ENCODE results near the gene INTS14. TPM values are rescaled to one million over a fixed set of nuclear protein-coding genes. Genes with fewer than 3 reads are reported as not detected.
"Not testable (repeated sequence)": the region's sequence is repeated elsewhere in the genome, so short reads cannot be mapped to it uniquely, and the experiment has no call there.

The INTS14 gene
- total RNA-seq, 1 experiment from 2014 or later, result 23.8 TPM

GRCh38 chr15:65551183-65551582, 59.7 kb downstream of the INTS14 start:
- BruUV-seq (replicated peaks), result no TSS peak
- no peaks in the 10 kb centered on the region for H3K27me3 ChIP-seq (ENCODE audit: low read length)
- ATAC-seq (no peak), DNase-seq (no peak)
- H4K20me1 ChIP-seq (ENCODE audit: low read length), result peaks cover 4% of the 10 kb centered on the region; the same call in 1 of the 2 replicates
- H3K9ac ChIP-seq (ENCODE audit: low read length), result no peak overlapping the region
- H3K4me2 ChIP-seq (ENCODE audit: low read length), result no peak overlapping the region
- intact Hi-C loops (cut with micrococcal nuclease), result no loop called here
- H3K79me2 ChIP-seq (ENCODE audit: low read length), result peaks cover 48% of the 10 kb centered on the region
- TF ChIP-seq EZH2 (IDR thresholded peaks at IDR 0.05; ENCODE audit: low read length, unreplicated experiment) (no peak), CTCF (conservative IDR thresholded peaks at IDR 0.05; ENCODE audit: low read depth, low read length) (no peak), EZH2phosphoT487 (IDR thresholded peaks at IDR 0.05; ENCODE audit: borderline replicate concordance, low read length) (no peak)
- no peak overlapping the region for H3K4me3 ChIP-seq (ENCODE audit: low read length)
- ChIA-PET CTCF (no interaction called here), POLR2A (ENCODE audit: unreplicated experiment) (no interaction called here)
- no peaks in the 10 kb centered on the region for H3K9me3 ChIP-seq (ENCODE audit: low read length)
- H3K27ac ChIP-seq (ENCODE audit: low read length), result no peak overlapping the region
- H3K9me2 ChIP-seq (replicated peaks; ENCODE audit: low read length), result no peaks in the 10 kb centered on the region
- H3K4me1 ChIP-seq (ENCODE audit: insufficient read depth, low read length), result no peaks in the 10 kb centered on the region
- H3K36me3 ChIP-seq (ENCODE audit: low read depth, low read length), result peaks cover 7% of the 10 kb centered on the region; the same call in 1 of the 2 replicates
- H2AFZ ChIP-seq (ENCODE audit: low read length), result no peak overlapping the region
- no peaks in the 10 kb centered on the region for H3F3A ChIP-seq (ENCODE audit: low read length, unreplicated experiment)

GRCh38 chr15:65550681-65551098, 60.2 kb downstream of the INTS14 start:
- Histone ChIP-seq H3K9ac (ENCODE audit: low read length) (no peak overlapping the region), H3K79me2 (ENCODE audit: low read length) (peaks cover 53% of the 10 kb centered on the region), H3K27me3 (ENCODE audit: low read length) (no peaks in the 10 kb centered on the region), H3K4me1 (ENCODE audit: insufficient read depth, low read length) (no peaks in the 10 kb centered on the region), H3K9me2 (replicated peaks; ENCODE audit: low read length) (no peaks in the 10 kb centered on the region), H3K9me3 (ENCODE audit: low read length) (no peaks in the 10 kb centered on the region), H3K4me2 (ENCODE audit: low read length) (no peak overlapping the region), H2AFZ (ENCODE audit: low read length) (no peak overlapping the region), H4K20me1 (ENCODE audit: low read length) (peaks cover 4% of the 10 kb centered on the region; the same call in 1 of the 2 replicates), H3F3A (ENCODE audit: low read length, unreplicated experiment) (no peaks in the 10 kb centered on the region), H3K36me3 (ENCODE audit: low read depth, low read length) (peaks cover 6% of the 10 kb centered on the region; the same call in 1 of the 2 replicates), H3K4me3 (ENCODE audit: low read length) (no peak overlapping the region), H3K27ac (ENCODE audit: low read length) (no peak overlapping the region)
- ChIA-PET CTCF (no interaction called here), POLR2A (ENCODE audit: unreplicated experiment) (no interaction called here)
- ATAC-seq (no peak), DNase-seq (no peak)
- no TSS peak for BruUV-seq (replicated peaks)
- intact Hi-C loops (cut with micrococcal nuclease), result no loop called here
- TF ChIP-seq EZH2phosphoT487 (IDR thresholded peaks at IDR 0.05; ENCODE audit: borderline replicate concordance, low read length) (no peak), CTCF (conservative IDR thresholded peaks at IDR 0.05; ENCODE audit: low read depth, low read length) (no peak), EZH2 (IDR thresholded peaks at IDR 0.05; ENCODE audit: low read length, unreplicated experiment) (no peak)

GRCh38 chr15:65549288-65549687, 61.6 kb downstream of the INTS14 start:
- H3K9ac ChIP-seq (ENCODE audit: low read length); H2AFZ ChIP-seq (ENCODE audit: low read length); H3K4me1 ChIP-seq (ENCODE audit: insufficient read depth, low read length); H3K36me3 ChIP-seq (ENCODE audit: low read depth, low read length); H4K20me1 ChIP-seq (ENCODE audit: low read length); H3K27me3 ChIP-seq (ENCODE audit: low read length); ATAC-seq; BruUV-seq (replicated peaks); intact Hi-C loops (cut with micrococcal nuclease); H3K9me2 ChIP-seq (replicated peaks; ENCODE audit: low read length); H3K4me3 ChIP-seq (ENCODE audit: low read length); DNase-seq; CTCF ChIA-PET; H3K9me3 ChIP-seq (ENCODE audit: low read length); H3F3A ChIP-seq (ENCODE audit: low read length, unreplicated experiment); H3K4me2 ChIP-seq (ENCODE audit: low read length); H3K27ac ChIP-seq (ENCODE audit: low read length): not testable (repeated sequence)
- H3K79me2 ChIP-seq (ENCODE audit: low read length), result peaks cover 58% of the 10 kb centered on the region
- POLR2A ChIA-PET (ENCODE audit: unreplicated experiment), result interaction anchor here (0.6 kb wide), 2 partner anchors 36 to 231 kb away, joined by 5 to 7 read pairs; no protein-coding TSS in a partner anchor

Measured in PC-3 (cell line).